ENCODE measurements around the gene ABCB11.

- TF ChIP-seq CTCF (IDR thresholded peaks at IDR 0.05), result no peak
- no peak for TF ChIP-seq EZH2 (IDR thresholded peaks at IDR 0.05; ENCODE audit: borderline replicate concordance, insufficient read depth, low read depth, low read length, poor library complexity, severe bottlenecking)
Measured at GRCh38 chr2:168997118-168997521, 34.0 kb downstream of the ABCB11 start.
